NT2/D1 (cell line): ENCODE results near the gene CDR2.
A peak's percentile ranks its signal among the peaks of the same experiment; 100 is the strongest.

ENCODE experiments used
- DNase-seq: peaks from one replicate; pipeline ENCODE4 v3.0.0-alpha.2; 2011; ENCODE audit warnings: low read depth, low spot score
- H3K27me3 ChIP-seq: 2 replicates; pipeline ENCODE4 v1.6.0; 2011; ENCODE audit warnings: mild to moderate bottlenecking; ENCODE audit not compliant: insufficient read length, insufficient read depth
- H3K36me3 ChIP-seq: 2 replicates; pipeline ENCODE4 v1.6.1; 2011; ENCODE audit warnings: mild to moderate bottlenecking, low read length, mixed read lengths; ENCODE audit not compliant: insufficient read depth, insufficient read length
- H3K4me1 ChIP-seq: 2 replicates; pipeline ENCODE4 v1.5.1; 2011; ENCODE audit not compliant: insufficient read depth, insufficient read length
- H3K4me3 ChIP-seq: 2 replicates; pipeline ENCODE4 v1.5.1; 2011; ENCODE audit warnings: low read depth; ENCODE audit not compliant: insufficient read length
- H3K9ac ChIP-seq: 2 replicates; pipeline ENCODE4 v1.6.0; 2011; ENCODE audit warnings: low read depth; ENCODE audit not compliant: insufficient read length
- H3K9me3 ChIP-seq: 2 replicates; pipeline ENCODE4 v1.5.1; 2011; ENCODE audit warnings: mild to moderate bottlenecking, low read length; ENCODE audit not compliant: insufficient read depth
- SUZ12 ChIP-seq: IDR thresholded peaks from 2 replicates; pipeline ENCODE4 v1.6.1; 2011; ENCODE audit not compliant: insufficient read length, insufficient read depth; ENCODE audit errors: extremely low read depth
- YY1 ChIP-seq: IDR thresholded peaks from 2 replicates; pipeline ENCODE4 v1.6.1; 2011; ENCODE audit not compliant: insufficient read length, insufficient read depth
- ZNF274 ChIP-seq: IDR thresholded peaks from 2 replicates; pipeline ENCODE4 v1.6.1; 2011; ENCODE audit warnings: mild to moderate bottlenecking, low read depth, low read length

The CDR2 gene

GRCh38 chr16:22300427-22301071, 73.9 kb downstream of the CDR2 start:
- Histone ChIP-seq H3K4me1 (peaks cover 2% of the 10 kb centered on the region), H3K27me3 (no peaks in the 10 kb centered on the region), H3K9ac (no peak overlapping the region), H3K9me3 (no peaks in the 10 kb centered on the region), H3K4me3 (no peak overlapping the region), H3K36me3 (peaks cover 65% of the 10 kb centered on the region)
- no peak for DNase-seq
- TF ChIP-seq YY1: no peak
- TF ChIP-seq ZNF274: no peak
- no peak for TF ChIP-seq SUZ12

- Histone ChIP-seq H3K9ac (peak overlapping the region; percentile 26), H3K9me3 (no peaks in the 10 kb centered on the region), H3K4me1 (peaks cover 2% of the 10 kb centered on the region), H3K27me3 (no peaks in the 10 kb centered on the region), H3K4me3 (no peak overlapping the region), H3K36me3 (peaks cover 50% of the 10 kb centered on the region)
- no peak for DNase-seq
- TF ChIP-seq SUZ12: no peak
- TF ChIP-seq ZNF274: no peak
- TF ChIP-seq YY1: no peak
Observed at GRCh38 chr16:22299036-22299435, 75.4 kb downstream of the CDR2 start.

DNA sequence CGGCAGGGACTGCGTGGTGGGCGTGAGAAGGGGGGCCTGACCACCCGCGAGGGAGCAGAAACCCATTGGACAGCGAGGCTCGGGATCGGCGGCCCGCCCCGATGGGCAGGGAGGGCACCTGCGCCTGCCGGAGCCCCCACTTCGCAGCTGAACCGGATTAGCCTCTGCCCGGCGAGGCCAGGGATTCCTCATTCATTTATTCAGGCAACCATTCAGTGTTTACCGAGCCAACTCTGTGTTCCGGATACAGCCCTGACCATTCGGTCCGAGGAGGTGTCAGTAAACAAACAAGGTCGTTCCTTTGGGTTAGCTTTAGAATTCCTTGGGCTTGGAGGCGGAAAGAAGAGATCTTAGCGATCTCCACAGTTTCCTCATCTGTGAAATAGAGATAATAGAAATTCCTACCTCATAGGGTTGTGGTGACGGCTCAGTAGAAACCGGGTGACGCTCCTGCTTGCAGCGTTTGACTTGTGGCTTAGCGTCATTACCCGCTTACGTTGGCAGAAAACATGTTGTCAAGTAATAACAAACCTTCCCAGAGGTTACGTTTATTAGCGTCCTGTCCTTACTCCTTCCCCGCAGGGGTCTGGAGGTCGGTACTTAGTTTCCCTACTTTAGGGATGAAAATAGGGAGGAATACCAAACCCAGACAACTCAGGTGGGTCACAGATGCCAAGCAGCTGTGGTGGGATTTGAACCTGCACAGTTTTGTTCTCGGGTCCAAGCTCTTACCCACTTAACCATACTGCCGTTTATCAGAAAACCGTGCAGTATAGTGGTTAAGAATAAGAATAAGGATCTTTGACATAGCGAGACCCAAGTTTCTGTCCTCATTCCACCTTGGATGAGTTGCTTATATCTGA, 76.3 kb downstream of the CDR2 start:
- peak overlapping the region; percentile 96 for H3K4me3 ChIP-seq
- H3K9me3 ChIP-seq: no peaks in the 10 kb centered on the region
- peaks cover 41% of the 10 kb centered on the region for H3K36me3 ChIP-seq
- peaks cover 2% of the 10 kb centered on the region for H3K4me1 ChIP-seq
- DNase-seq: peak; percentile 54
- TF ChIP-seq YY1 (no peak), SUZ12 (no peak), ZNF274 (no peak)
- H3K9ac ChIP-seq: peak overlapping the region; percentile 98
- H3K27me3 ChIP-seq: no peaks in the 10 kb centered on the region

GRCh38 chr16:22297114-22297870, 77.1 kb downstream of the CDR2 start, which contains the start of gene POLR3E:
POLR3E (plus strand) TSS chr16:22297409; CDS start chr16:22302969, 5,560 bp downstream.
- Histone ChIP-seq H3K9ac (peak within 1 kb of the TSS; percentile 98), H3K4me1 (peaks cover 2% of the 10 kb centered on the region), H3K9me3 (no peaks in the 10 kb centered on the region), H3K27me3 (no peaks in the 10 kb centered on the region), H3K36me3 (peaks cover 33% of the 10 kb centered on the region), H3K4me3 (peak within 1 kb of the TSS; percentile 96)
- DNase-seq: peak; percentile 98
- TF ChIP-seq ZNF274 (no peak), YY1 (peak; percentile 74)

GRCh38 chr16:22296225-22297113, 78.0 kb downstream of the CDR2 start:
- Histone ChIP-seq H3K36me3 (peaks cover 27% of the 10 kb centered on the region), H3K4me3 (peak overlapping the region; percentile 61), H3K27me3 (no peaks in the 10 kb centered on the region), H3K9me3 (no peaks in the 10 kb centered on the region), H3K4me1 (peaks cover 5% of the 10 kb centered on the region), H3K9ac (peak overlapping the region; percentile 68)
- DNase-seq: no peak
- TF ChIP-seq ZNF274 (no peak), YY1 (no peak)
